ENCODE data around the gene SDF2L1. TPM values are rescaled to one million over a fixed set of nuclear protein-coding genes. Genes with fewer than 3 reads are reported as not detected.
"Not testable (repeated sequence)": the region's sequence is repeated elsewhere in the genome, so short reads cannot be mapped to it uniquely, and the experiment has no call there.

Gene SDF2L1
- polyA plus RNA-seq, 5 donors: 11.5 to 32.0 (median 13.2) TPM

DNA sequence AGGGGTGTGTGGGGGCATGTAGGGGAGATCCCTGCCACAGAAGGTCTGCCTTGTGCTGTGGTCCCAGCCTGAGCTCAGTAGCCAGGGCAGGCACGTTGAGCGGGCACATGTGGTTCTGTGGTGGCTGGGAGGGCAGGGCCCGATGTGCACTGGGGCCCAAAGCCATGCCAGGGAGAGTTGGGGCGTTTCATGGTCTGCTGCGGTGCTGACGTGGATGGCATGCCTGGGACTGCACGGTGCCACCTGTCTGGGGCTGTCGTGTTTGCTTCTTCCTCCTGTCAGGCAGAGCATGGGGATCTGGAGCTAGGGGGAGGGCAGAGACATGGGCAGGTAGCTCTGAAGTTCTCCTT is 43.0 kb downstream of the SDF2L1 start:
- no peak for DNase-seq

DNA sequence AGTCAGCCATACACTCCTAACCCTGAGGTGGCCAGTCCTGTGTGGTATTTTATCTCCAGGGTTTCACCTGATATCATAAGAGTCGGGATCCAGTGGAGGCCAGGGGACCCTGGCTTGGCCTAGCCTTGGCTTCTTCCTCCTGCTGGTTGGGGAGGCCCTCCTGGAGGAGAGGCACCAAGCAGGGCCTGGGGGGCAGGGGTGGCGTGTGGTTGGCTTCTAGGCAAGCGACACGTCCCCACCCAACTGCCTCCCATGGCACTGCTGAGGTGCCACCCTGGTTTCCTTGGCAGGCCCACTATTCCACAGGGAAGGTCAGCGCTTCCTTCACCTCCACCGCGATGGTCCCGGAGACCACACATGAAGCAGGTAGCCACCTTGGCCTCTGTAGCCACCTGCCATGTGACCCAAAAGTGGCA is 44.1 kb downstream of the SDF2L1 start:
- DNase-seq: no peak

DNA sequence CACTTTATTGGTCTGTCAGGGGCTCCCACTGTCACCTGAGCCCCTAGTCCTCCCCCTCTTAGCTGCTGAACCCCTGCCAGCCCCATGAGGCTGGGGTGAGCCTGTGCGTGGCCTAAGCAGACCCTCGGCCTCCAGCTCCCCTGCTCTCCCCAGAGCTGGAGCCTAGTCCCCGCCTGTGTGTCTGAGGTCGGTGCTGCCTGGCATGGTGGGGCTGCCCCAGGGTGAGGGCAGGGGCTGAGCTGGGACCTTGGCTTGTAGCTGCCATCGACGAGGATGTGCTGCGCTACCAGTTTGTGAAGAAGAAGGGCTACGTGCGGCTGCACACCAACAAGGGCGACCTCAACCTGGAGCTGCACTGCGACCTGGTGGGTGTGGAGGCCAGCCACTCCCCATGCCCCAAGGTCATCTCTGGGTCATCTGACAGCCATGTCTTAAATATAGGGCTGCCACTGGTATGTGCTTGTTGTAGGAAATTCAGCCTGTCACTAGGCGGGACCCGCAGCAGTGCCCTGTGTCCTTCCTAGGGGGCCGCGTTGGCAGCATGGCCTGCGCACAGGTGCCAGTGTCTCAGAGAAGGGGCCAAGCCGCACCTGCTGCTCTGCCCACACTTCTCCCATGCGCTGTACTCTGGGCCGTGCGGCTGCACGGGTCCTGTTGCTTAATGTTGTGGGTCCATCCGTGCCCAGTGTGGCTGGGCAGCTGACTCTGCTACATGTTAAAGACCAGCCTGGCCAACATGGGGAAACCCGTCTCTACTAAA is 44.7 kb downstream of the SDF2L1 start:
- no peak for DNase-seq

DNA sequence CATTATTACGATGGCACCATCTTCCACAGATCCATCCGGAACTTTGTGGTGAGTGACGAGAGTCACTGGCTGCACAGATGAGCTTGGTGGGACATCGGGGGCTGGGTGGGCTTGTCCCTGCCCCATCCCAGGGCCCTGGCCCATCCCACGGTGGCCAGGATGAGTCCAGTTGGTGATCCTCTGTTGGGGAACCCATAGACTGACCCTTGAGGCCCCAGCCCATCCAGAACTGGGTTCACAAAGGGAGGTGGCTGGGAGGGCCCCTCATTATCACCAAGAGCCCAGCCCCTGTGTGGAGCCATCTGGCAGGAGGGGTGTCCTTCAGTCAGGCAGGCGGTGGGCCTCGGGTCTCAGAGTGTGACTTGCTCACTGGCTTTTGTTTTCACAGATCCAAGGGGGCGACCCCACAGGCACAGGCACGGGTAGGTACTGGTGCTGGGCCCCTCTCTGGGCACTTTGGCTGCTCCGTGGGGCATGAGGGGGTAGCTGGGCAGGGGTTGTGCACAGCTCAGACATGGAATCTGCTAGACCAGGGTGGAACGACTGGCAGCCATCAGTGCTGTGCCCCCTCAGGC is 45.7 kb downstream of the SDF2L1 start:
- no peak for DNase-seq

DNA sequence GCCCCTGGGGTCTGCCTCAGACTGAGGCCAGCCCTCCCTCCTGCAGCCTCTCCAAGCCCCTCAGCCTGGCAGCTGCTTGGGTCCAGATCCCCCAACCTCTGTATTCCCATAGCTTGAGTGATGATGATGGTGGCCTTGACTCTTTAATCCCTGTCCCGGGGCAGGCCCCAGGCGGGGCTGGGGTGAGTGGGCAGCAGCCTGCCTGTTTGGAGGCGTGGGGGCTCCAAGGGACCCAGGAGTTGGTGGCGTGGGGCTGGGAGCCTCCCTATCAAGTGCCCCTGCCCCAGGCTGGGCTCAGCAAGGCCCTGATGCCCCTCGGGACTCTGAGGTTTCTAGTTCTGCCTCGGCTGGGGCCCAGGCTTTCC is 46.2 kb downstream of the SDF2L1 start:
- DNase-seq: no peak

DNA sequence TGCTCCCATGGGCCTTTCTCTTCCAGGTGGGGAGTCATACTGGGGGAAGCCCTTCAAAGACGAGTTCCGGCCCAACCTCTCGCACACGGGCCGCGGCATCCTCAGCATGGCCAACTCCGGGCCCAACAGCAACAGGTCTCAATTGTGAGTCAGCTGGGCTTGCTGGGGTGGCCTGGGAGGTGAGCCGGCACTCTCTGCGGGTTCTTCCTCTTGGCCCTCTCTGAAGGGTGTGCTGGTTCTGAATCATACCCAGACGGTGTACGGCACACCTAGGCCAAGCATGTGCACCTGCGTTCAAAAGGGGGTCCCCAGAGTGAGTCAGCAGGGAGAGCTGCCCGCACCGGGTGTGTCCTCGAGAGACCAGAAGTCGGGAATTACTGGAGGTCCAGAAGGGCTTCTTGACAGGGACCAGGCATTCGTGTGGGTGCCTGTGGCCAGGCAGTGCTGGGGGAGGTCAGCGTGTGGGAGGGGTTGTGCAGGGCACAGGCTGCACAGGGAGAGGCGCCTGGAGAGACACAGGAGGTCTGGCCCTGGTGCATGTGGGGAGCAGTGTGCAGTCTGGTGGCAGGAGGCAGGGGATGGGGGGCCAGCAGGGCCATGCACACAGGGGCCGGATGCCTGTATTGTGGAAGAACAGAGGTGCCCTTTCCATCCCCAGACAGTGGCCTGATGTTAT is 46.7 kb downstream of the SDF2L1 start:
- no peak for DNase-seq

DNA sequence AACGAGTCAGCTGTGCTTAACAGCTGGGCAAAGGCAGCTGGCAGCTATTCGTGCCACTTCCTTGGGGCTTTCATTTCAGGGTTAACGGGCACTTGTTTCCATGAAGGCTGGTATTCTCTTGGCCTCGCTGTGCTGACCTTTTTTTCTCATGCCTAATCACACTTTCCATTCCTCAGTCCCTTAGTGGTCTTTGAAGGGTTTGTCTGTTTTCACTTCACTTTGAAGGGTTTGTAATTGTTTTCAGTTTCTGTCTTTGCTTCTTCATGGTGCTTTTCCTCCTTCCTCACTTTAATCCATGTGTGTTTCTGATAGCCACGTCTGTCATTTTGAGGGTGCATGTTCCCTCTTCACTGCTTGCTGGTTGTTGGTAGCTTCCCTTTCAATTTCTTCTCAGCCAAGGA is 48.3 kb downstream of the SDF2L1 start:
- no peak for DNase-seq

DNA sequence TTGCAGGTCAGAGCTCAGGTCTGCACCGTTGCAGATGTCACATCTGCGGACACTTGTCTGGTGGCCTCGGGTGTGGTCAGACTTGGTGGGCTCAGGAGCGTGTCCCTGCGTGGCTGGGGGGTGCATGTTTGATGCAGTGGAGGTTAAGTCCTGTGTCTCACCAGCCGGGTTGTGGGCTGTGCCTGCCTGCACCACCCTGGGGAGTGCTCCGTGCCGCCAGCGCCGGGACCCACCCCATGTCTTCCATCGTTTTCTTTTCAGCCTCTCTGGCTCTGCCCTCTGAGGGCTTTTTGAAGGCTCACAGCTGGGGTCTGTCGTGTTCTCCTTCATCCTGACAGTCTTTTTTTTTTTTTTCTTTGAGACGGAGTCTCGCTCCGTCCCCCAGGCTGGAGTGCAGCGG is 49.7 kb downstream of the SDF2L1 start:
- no peak for DNase-seq

DNA sequence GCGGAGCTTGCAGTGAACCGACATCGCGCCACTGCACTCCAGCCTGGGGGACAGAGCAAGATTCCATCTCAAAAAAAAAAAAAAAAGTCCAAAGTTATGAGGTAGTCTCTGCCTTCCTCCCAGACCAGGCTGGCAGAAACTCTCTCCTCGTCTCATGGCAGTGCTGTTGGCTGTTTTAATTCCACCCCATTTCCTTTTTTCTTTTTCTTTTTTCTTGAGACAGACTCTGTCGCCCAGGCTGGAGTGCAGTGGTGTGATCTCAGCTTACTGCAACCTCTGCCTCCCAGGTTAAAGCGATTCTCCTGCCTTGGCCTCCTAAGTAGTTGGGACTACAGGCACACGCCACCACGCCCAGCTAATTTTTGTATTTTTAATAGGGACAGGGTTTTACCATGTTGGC is 50.8 kb downstream of the SDF2L1 start:
- DNase-seq: not testable (repeated sequence)

DNA sequence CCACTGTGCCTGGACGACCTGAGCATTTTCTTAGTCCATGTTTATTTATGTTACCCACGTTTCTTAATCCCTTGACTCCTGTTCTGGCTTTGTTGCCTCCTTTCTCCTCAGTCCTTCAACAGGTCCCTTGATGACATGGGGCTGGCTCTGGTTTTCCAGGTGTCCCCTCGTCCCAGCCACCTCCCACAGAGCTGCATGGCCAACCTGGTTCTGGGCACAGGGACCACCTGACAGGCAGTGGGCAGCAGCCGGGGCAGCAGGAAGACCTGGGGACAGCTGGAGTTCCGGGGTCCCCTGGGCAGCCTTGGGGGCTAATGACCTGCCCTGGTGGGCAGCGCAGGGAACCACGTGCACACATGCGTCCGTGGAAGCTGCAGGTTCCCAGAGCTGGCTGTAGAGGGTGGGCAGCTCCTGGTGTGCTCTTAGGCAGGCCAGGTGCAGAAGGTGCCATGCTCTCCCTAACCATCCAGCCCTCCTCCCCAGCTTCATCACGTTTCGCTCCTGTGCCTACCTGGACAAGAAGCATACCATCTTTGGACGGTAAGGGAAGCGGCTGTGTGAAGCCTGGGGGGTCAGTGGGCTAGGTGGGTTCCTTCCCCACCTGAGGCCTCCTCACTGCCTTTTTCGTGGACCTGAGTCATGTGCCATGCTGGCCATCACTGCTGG is 51.4 kb downstream of the SDF2L1 start:
- no peak for DNase-seq

Other genes with a start within 250 kb of the SDF2L1 start
- 1 to 10 TPM; 5.6 to 8.4 (median 6.7) TPM for gene HIC2, start 224.9 kb upstream of the SDF2L1 start, polyA plus RNA-seq (ENCODE audit: insufficient read depth in 1 of 5, insufficient read length in 5 of 5, low replicate concordance in 1 of 5)
- 1 to 10 TPM; 1.2 to 3.0 (median 1.9) TPM for gene TMEM191C, start 174.9 kb upstream of the SDF2L1 start, polyA plus RNA-seq (ENCODE audit: insufficient read depth in 1 of 5, insufficient read length in 5 of 5, low replicate concordance in 1 of 5)
- under 1 TPM in 4 of 5 donors, not detected in 1; 0.09 to 0.27 (median 0.24) TPM for gene RIMBP3C, start 90.8 kb upstream of the SDF2L1 start, polyA plus RNA-seq (ENCODE audit: insufficient read depth in 1 of 5, insufficient read length in 5 of 5, low replicate concordance in 1 of 5)
- 10 to 100 TPM; 41.3 to 52.8 (median 47.5) TPM for gene UBE2L3, start 74.6 kb upstream of the SDF2L1 start, polyA plus RNA-seq (ENCODE audit: insufficient read depth in 1 of 5, insufficient read length in 5 of 5, low replicate concordance in 1 of 5)
- 10 to 100 TPM in 1 of 5 donors, 1 to 10 TPM in 4; 6.6 to 14.0 (median 8.9) TPM for gene YDJC, start 12.3 kb upstream of the SDF2L1 start, polyA plus RNA-seq (ENCODE audit: insufficient read depth in 1 of 5, insufficient read length in 5 of 5, low replicate concordance in 1 of 5)
- gene CCDC116, start 9.5 kb upstream of the SDF2L1 start, polyA plus RNA-seq (ENCODE audit: insufficient read depth in 1 of 5, insufficient read length in 5 of 5, low replicate concordance in 1 of 5): 1 to 10 TPM in 4 of 5 donors, under 1 TPM in 1; 0.90 to 1.6 (median 1.3) TPM
- 10 to 100 TPM; 33.3 to 41.6 (median 38.3) TPM for gene PPIL2, start 23.7 kb downstream of the SDF2L1 start, polyA plus RNA-seq (ENCODE audit: insufficient read depth in 1 of 5, insufficient read length in 5 of 5, low replicate concordance in 1 of 5)
- 10 to 100 TPM; 15.2 to 20.1 (median 19.4) TPM for gene YPEL1, start 93.5 kb downstream of the SDF2L1 start, polyA plus RNA-seq (ENCODE audit: insufficient read depth in 1 of 5, insufficient read length in 5 of 5, low replicate concordance in 1 of 5)
- gene MAPK1, start 225.3 kb downstream of the SDF2L1 start, polyA plus RNA-seq (ENCODE audit: insufficient read depth in 1 of 5, insufficient read length in 5 of 5, low replicate concordance in 1 of 5): 100 to 1,000 TPM in 3 of 5 donors, 10 to 100 TPM in 2; 86.8 to 113 (median 105) TPM